ENCODE data around the gene WDTC1. TPM values are rescaled to one million over a fixed set of nuclear protein-coding genes. Genes with fewer than 3 reads are reported as not detected.
A peak's percentile ranks its signal among the peaks of the same experiment; 100 is the strongest.
"Not testable (repeated sequence)": the region's sequence is repeated elsewhere in the genome, so short reads cannot be mapped to it uniquely, and the experiment has no call there.

WDTC1 gene
- total and polyA plus RNA-seq, 8 donors, result 33.9 to 39.6 (median 37.2) TPM

DNA sequence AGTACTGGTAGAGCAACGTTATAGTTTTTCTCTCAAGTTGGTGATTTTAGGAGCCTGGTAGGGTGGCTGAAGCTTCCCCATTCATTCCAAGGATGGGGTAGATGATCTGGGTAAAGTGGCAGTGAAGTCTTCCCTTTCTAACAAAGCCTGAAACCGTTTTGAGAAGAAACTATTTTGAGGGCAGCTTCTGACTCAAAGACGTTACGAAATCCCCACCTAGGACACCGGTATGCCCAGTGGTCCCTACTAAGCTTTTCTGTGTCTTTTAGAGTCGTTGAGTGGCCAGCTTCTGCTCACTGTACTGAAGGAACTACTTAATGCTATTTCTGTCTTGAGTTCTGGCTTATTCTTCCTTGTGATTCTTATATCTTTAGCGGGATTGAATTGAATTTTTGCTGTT, 1.4 kb downstream of the WDTC1 start:
- intact Hi-C loops (cut with DNase I), result no loop called here
- H3K4me1 ChIP-seq, result peaks cover 8 to 29% of the 10 kb centered on the region in 2 donors
- peak overlapping the region in 1 of 2 donors; percentile 84 for H3K27ac ChIP-seq
- DNase-seq (no peak), ATAC-seq (no peak)
- H3K4me3 ChIP-seq, result peak overlapping the region; percentile 79 to 97
- H3K27me3 ChIP-seq, result no peaks in the 10 kb centered on the region
- no peaks in the 10 kb centered on the region for H3K9me3 ChIP-seq
- no peaks in the 10 kb centered on the region for H3K36me3 ChIP-seq
- TF ChIP-seq, protein P1, sequence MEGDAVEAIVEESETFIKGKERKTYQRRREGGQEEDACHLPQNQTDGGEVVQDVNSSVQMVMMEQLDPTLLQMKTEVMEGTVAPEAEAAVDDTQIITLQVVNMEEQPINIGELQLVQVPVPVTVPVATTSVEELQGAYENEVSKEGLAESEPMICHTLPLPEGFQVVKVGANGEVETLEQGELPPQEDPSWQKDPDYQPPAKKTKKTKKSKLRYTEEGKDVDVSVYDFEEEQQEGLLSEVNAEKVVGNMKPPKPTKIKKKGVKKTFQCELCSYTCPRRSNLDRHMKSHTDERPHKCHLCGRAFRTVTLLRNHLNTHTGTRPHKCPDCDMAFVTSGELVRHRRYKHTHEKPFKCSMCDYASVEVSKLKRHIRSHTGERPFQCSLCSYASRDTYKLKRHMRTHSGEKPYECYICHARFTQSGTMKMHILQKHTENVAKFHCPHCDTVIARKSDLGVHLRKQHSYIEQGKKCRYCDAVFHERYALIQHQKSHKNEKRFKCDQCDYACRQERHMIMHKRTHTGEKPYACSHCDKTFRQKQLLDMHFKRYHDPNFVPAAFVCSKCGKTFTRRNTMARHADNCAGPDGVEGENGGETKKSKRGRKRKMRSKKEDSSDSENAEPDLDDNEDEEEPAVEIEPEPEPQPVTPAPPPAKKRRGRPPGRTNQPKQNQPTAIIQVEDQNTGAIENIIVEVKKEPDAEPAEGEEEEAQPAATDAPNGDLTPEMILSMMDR (IDR thresholded peaks at IDR 0.05), result no peak

- ATAC-seq, result no peak
- no peak overlapping the region for H3K4me3 ChIP-seq
- H3K27me3 ChIP-seq, result no peaks in the 10 kb centered on the region
- no peaks in the 10 kb centered on the region for H3K36me3 ChIP-seq
- no peak for DNase-seq
- intact Hi-C loops (cut with DNase I), result no loop called here
- TF ChIP-seq, protein P1 (IDR thresholded peaks at IDR 0.05), result no peak
- no peak overlapping the region for H3K27ac ChIP-seq
- peaks cover 8 to 29% of the 10 kb centered on the region in 2 donors for H3K4me1 ChIP-seq
- no peaks in the 10 kb centered on the region for H3K9me3 ChIP-seq
Measured at GRCh38 chr1:27237112-27237511, 2.7 kb downstream of the WDTC1 start.

DNA sequence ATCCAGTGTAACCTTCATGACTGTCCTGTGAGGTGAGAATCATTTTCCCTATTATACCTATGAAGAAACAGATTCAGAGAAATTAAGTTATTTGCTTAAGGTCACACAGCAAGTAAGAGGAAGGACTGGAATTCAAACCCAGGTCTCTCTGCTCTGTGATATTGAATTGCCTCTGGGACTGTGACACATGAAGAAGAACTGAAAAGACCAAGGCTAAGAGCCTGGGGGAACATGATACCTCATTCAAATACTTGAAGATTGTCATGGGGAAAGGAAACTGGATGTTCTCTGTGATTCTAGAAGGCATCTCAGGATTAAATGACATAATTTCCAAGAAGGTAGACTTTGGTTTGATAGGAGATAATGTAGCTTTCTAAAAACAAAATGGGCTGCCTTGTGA, 3.6 kb downstream of the WDTC1 start:
- Histone ChIP-seq H3K4me3 (no peak overlapping the region), H3K27me3 (no peaks in the 10 kb centered on the region), H3K4me1 (peaks cover 8 to 29% of the 10 kb centered on the region in 2 donors), H3K36me3 (no peaks in the 10 kb centered on the region), H3K27ac (no peak overlapping the region), H3K9me3 (no peaks in the 10 kb centered on the region)
- TF ChIP-seq, protein P1 (IDR thresholded peaks at IDR 0.05), result no peak
- ATAC-seq (no peak), DNase-seq (no peak)
- intact Hi-C loops (cut with DNase I), result no loop called here

- intact Hi-C loops (cut with DNase I), result no loop called here
- Histone ChIP-seq H3K4me3 (no peak overlapping the region), H3K27ac (no peak overlapping the region), H3K4me1 (peaks cover 0 to 12% of the 10 kb centered on the region in 2 donors), H3K36me3 (no peaks in the 10 kb centered on the region), H3K9me3 (no peaks in the 10 kb centered on the region), H3K27me3 (no peaks in the 10 kb centered on the region)
- no peak for ATAC-seq
- no peak for DNase-seq
- TF ChIP-seq, protein P1 (IDR thresholded peaks at IDR 0.05), result no peak
Measured at GRCh38 chr1:27241677-27242076, 7.2 kb downstream of the WDTC1 start.

DNA sequence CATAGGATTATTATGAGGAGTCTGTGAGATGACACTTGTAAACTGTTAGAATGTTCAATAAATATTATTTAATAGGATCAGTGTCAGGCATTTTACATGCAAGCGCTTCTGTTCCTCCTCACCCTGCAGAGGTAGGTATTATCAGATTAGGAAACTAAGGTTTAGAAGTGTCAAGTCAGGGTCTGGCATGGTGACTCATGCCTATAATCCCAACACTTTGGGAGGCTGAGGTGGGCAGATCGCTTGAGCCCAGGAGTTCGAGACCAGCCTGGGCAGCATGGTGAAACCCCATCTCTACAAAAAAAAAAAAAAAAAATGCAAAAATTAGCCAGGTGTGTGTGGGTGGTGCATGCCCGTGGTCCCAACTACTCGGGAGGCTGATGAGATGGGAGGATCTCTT, 9.2 kb downstream of the WDTC1 start:
- DNase-seq; ATAC-seq; H3K9me3 ChIP-seq; H3K27ac ChIP-seq; H3K36me3 ChIP-seq; H3K27me3 ChIP-seq; intact Hi-C loops (cut with DNase I); H3K4me3 ChIP-seq; H3K4me1 ChIP-seq: not testable (repeated sequence)

DNA sequence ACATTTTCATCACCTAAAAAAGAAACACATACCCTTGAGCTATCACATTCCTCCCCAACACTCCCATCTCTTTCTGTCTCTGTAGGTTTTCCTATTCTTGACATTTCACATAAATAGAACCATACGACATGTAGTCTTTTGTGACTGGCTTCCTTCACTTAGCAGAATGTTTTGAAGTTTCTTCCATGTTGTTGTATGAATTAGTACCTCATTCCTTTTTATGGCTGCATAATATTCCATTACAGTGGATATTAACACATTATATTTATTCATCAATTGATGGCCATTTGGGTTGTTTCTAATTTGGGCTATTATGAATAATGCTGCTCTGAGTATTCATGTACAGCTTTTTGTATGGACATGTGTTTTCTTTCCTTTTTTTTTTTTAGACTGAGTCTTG, 11.8 kb downstream of the WDTC1 start:
- peaks cover 0 to 18% of the 10 kb centered on the region in 2 donors for H3K4me1 ChIP-seq
- intact Hi-C loops (cut with DNase I), result no loop called here
- TF ChIP-seq, protein P1 (IDR thresholded peaks at IDR 0.05), result no peak

More for the DNA sequence above, 11.8 kb downstream of the WDTC1 start:
- H3K27me3 ChIP-seq, result no peaks in the 10 kb centered on the region
- no peaks in the 10 kb centered on the region for H3K36me3 ChIP-seq
- no peak overlapping the region for H3K27ac ChIP-seq
- no peaks in the 10 kb centered on the region for H3K9me3 ChIP-seq
- no peak overlapping the region for H3K4me3 ChIP-seq
- DNase-seq (no peak), ATAC-seq (no peak)
